ENCODE measurements around the gene SWI5. TPM values are rescaled to one million over a fixed set of nuclear protein-coding genes. Genes with fewer than 3 reads are reported as not detected.

Gene SWI5
- total RNA-seq, 4 donors from 2014 or later, result 18.2 to 27.5 (median 24.5) TPM

- Histone ChIP-seq H3K9me3 (no peaks in the 10 kb centered on the region), H3K4me1 (peaks cover 0 to 46% (median 15%) of the 10 kb centered on the region in 3 donors), H3K27ac (peak overlapping the region in 3 of 4 donors; percentile 87 to 91 (median 90)), H3K27me3 (no peaks in the 10 kb centered on the region), H3K4me3 (peak overlapping the region; percentile 52 to 97), H3K36me3 (peaks cover 0 to 68% of the 10 kb centered on the region in 2 donors)
- 0 to 2% methylated on average over 8 to 13 of the region's 21 CpGs for WGBS, 2 donors (ENCODE audit: low coverage in 1 of 2)
- TF ChIP-seq POLR2A (IDR thresholded peaks at IDR 0.05) (no peak), EP300 (IDR thresholded peaks at IDR 0.05) (no peak), CTCF (IDR thresholded peaks at IDR 0.05) (no peak), POLR2AphosphoS5 (IDR thresholded peaks at IDR 0.05) (no peak)
- ATAC-seq, result peak; percentile 2
Measured at GRCh38 chr9:128321879-128322403, 45.9 kb downstream of the SWI5 start.

GRCh38 chr9:128322404-128323211 is 46.5 kb downstream of the SWI5 start, which contains the start of the genes COQ4 and TRUB2:
TSS of gene COQ4 (plus strand) at chr9:128322839. CDS start at chr9:128322859, 20 bp downstream.
TSS of gene TRUB2 (minus strand) at chr9:128322447. CDS start at chr9:128322408, 39 bp downstream.
- Histone ChIP-seq H3K4me3 (peak within 1 kb of the TSS; percentile 52 to 97), H3K27me3 (no peaks in the 10 kb centered on the region), H3K9me3 (no peaks in the 10 kb centered on the region), H3K36me3 (peaks cover 0 to 68% of the 10 kb centered on the region in 2 donors), H3K4me1 (peaks cover 0 to 46% (median 15%) of the 10 kb centered on the region in 3 donors), H3K27ac (peak within 1 kb of the TSS; percentile 23 to 91 (median 88))
- TF ChIP-seq EP300 (IDR thresholded peaks at IDR 0.05) (no peak), CTCF (IDR thresholded peaks at IDR 0.05) (no peak), POLR2A (IDR thresholded peaks at IDR 0.05) (peak in 1 of 2 donors; percentile 15), POLR2AphosphoS5 (IDR thresholded peaks at IDR 0.05) (peak; percentile 77)
- ATAC-seq, result peak; percentile 98
- WGBS, 2 donors (ENCODE audit: low coverage in 1 of 2), result 0 to 1% methylated on average over 14 to 17 of the region's 83 CpGs

GRCh38 chr9:128323212-128323730 is 47.2 kb downstream of the SWI5 start:
- H3K4me1 ChIP-seq, result peaks cover 0 to 46% (median 15%) of the 10 kb centered on the region in 3 donors
- no peaks in the 10 kb centered on the region for H3K27me3 ChIP-seq
- TF ChIP-seq POLR2A (IDR thresholded peaks at IDR 0.05), result no peak
- TF ChIP-seq CTCF (IDR thresholded peaks at IDR 0.05), result no peak
- no peak for TF ChIP-seq POLR2AphosphoS5 (IDR thresholded peaks at IDR 0.05)
- no peak for TF ChIP-seq EP300 (IDR thresholded peaks at IDR 0.05)
- H3K9me3 ChIP-seq, result no peaks in the 10 kb centered on the region
- H3K27ac ChIP-seq, result peak overlapping the region in 3 of 4 donors; percentile 87 to 91 (median 90)
- H3K4me3 ChIP-seq, result peak overlapping the region; percentile 52 to 97
- peaks cover 0 to 68% of the 10 kb centered on the region in 2 donors for H3K36me3 ChIP-seq
- 20 to 48% methylated on average over 5 to 14 of the region's 16 CpGs for WGBS, 2 donors (ENCODE audit: low coverage in 1 of 2)
- no peak for ATAC-seq

- no peak for ATAC-seq
- Histone ChIP-seq H3K4me3 (peak overlapping the region in 1 of 2 donors; percentile 97), H3K36me3 (peaks cover 0 to 68% of the 10 kb centered on the region in 2 donors), H3K27me3 (no peaks in the 10 kb centered on the region), H3K27ac (peak overlapping the region in 1 of 4 donors; percentile 91), H3K9me3 (no peaks in the 10 kb centered on the region), H3K4me1 (peaks cover 0 to 46% (median 15%) of the 10 kb centered on the region in 3 donors)
- 77 to 93% methylated on average over 8 to 12 of the region's 12 CpGs for WGBS, 2 donors (ENCODE audit: low coverage in 1 of 2)
- TF ChIP-seq EP300 (IDR thresholded peaks at IDR 0.05), result no peak
- no peak for TF ChIP-seq POLR2AphosphoS5 (IDR thresholded peaks at IDR 0.05)
- no peak for TF ChIP-seq POLR2A (IDR thresholded peaks at IDR 0.05)
- TF ChIP-seq CTCF (IDR thresholded peaks at IDR 0.05), result no peak
Measured at GRCh38 chr9:128323791-128324190, 47.7 kb downstream of the SWI5 start.
